ENCODE data around the gene CHST7.

CHST7 gene

GRCh38 chrX:46610070-46610658 is 36.6 kb downstream of the CHST7 start:
- DNase-seq: no peak

- no peak for DNase-seq
These were observed 38.2 kb downstream of the CHST7 start for GRCh38 chrX:46611658-46612362.

- DNase-seq: no peak
These were observed 44.3 kb downstream of the CHST7 start for GRCh38 chrX:46617906-46618305.

- no peak for DNase-seq
These were observed 45.4 kb downstream of the CHST7 start for GRCh38 chrX:46618947-46619346.

- DNase-seq: no peak
These were observed 46.9 kb downstream of the CHST7 start for GRCh38 chrX:46620505-46620904.

GRCh38 chrX:46621572-46621971 is 48.0 kb downstream of the CHST7 start:
- no peak for DNase-seq

GRCh38 chrX:46624090-46624786 is 50.7 kb downstream of the CHST7 start:
- no peak for DNase-seq

GRCh38 chrX:46626566-46626965 is 53.0 kb downstream of the CHST7 start:
- no peak for DNase-seq

GRCh38 chrX:46627062-46627461 is 53.5 kb downstream of the CHST7 start:
- no peak for DNase-seq

- DNase-seq: no peak
These were observed 54.3 kb downstream of the CHST7 start for GRCh38 chrX:46627711-46628419.

- no peak for DNase-seq
These were observed 55.2 kb downstream of the CHST7 start for GRCh38 chrX:46628460-46629371.

GRCh38 chrX:46630141-46630540 is 56.6 kb downstream of the CHST7 start:
- no peak for DNase-seq

GRCh38 chrX:46634577-46634976 is 61.0 kb downstream of the CHST7 start:
- no peak for DNase-seq

GRCh38 chrX:46635186-46635585 is 61.6 kb downstream of the CHST7 start:
- DNase-seq: no peak

GRCh38 chrX:46636223-46636622 is 62.7 kb downstream of the CHST7 start:
- DNase-seq: no peak

- DNase-seq: no peak
These were observed 64.4 kb downstream of the CHST7 start for GRCh38 chrX:46637938-46638337.

- no peak for DNase-seq
These were observed 68.6 kb downstream of the CHST7 start for GRCh38 chrX:46642145-46642544.

- no peak for DNase-seq
These were observed 70.1 kb downstream of the CHST7 start for GRCh38 chrX:46643636-46644035.

GRCh38 chrX:46645614-46646013 is 72.0 kb downstream of the CHST7 start:
- DNase-seq: no peak

- no peak for DNase-seq
These were observed 73.7 kb downstream of the CHST7 start for GRCh38 chrX:46647251-46647650.

All from left hindlimb (tissue), 1 donor.